Lower leg skin (tissue), 4 donors: ENCODE data around the gene GPN1. TPM values are rescaled to one million over a fixed set of nuclear protein-coding genes. Genes with fewer than 3 reads are reported as not detected.

Experiments used
- DNase-seq, 2 donors: peaks; one replicate each; pipeline ENCODE4 v3.0.0-alpha.2; 2019; ENCODE audit warnings: low spot score in 2 of 2
- H3K4me3 ChIP-seq: fragments of 200-600 bp; sonication (generic); 2 replicates; pipeline ENCODE4 v1.5.1; 2017; ENCODE audit warnings: mild to moderate bottlenecking, low read depth; ENCODE audit not compliant: poor library complexity, severe bottlenecking
- POLR2A ChIP-seq, 2 donors: fragments of 450-650 bp; IDR thresholded peaks; one replicate each; pipeline ENCODE4 v1.6.1; 2016 to 2017; ENCODE audit warnings: antibody characterized with exemption in 2 of 2, mild to moderate bottlenecking in 1 of 2, moderate library complexity in 1 of 2
- WGBS, 2 donors: methylation state at CpG; one replicate each; pipeline ENCODE4 v1.1.5; 2018; 5-methylcytosine and 5-hydroxymethylcytosine counted together
- intact Hi-C: fragments of 100-400 bp; cut with DNase I; formaldehyde crosslinking; loops from one replicate; pipeline ENCODE4 v1.15.0; 2023; ENCODE audit warnings: low total_unique reads
- total RNA-seq, 4 donors: library from RNA; depleted of rRNA; stranded (reverse); fragments of >200 nt; gene quantifications; one replicate each; pipeline ENCODE4 v1.1.0, GENCODE V29; 2016
- TF ChIP-seq, protein P1 (sequence below), 3 donors: fragments of 450-650 bp; IDR thresholded peaks; one replicate each; pipeline ENCODE4 v1.5.1; 2016; ENCODE audit warnings: antibody characterized with exemption in 3 of 3, mild to moderate bottlenecking in 3 of 3, moderate library complexity in 2 of 3

GPN1 gene
- total RNA-seq, 4 donors from 2014 or later, result 15.3 to 23.2 (median 21.2) TPM

DNA sequence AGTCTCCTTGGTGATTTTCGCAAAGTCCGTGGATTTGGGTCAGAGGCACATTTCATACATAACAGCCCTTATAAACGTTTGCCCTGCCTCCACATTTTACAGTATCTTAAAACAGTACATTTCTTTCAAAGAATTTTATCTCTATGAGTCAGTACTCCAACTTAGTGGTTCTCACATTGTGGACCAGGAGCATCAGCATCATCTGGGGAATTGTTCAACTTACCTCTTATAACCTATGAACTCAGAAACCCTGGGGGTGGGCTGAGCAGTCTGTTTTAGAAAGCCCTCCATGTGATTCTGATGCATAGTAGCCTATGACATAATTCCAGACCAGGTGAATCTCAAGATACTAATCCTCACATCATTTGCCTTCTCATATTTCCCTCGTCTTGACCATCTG is 22.2 kb downstream of the GPN1 start:
- 76% methylated on average over 4 of the region's 4 CpGs for WGBS, 2 donors
- TF ChIP-seq, protein P1, sequence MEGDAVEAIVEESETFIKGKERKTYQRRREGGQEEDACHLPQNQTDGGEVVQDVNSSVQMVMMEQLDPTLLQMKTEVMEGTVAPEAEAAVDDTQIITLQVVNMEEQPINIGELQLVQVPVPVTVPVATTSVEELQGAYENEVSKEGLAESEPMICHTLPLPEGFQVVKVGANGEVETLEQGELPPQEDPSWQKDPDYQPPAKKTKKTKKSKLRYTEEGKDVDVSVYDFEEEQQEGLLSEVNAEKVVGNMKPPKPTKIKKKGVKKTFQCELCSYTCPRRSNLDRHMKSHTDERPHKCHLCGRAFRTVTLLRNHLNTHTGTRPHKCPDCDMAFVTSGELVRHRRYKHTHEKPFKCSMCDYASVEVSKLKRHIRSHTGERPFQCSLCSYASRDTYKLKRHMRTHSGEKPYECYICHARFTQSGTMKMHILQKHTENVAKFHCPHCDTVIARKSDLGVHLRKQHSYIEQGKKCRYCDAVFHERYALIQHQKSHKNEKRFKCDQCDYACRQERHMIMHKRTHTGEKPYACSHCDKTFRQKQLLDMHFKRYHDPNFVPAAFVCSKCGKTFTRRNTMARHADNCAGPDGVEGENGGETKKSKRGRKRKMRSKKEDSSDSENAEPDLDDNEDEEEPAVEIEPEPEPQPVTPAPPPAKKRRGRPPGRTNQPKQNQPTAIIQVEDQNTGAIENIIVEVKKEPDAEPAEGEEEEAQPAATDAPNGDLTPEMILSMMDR (IDR thresholded peaks at IDR 0.05), result no peak
- TF ChIP-seq POLR2A (IDR thresholded peaks at IDR 0.05), result no peak
- no peak for DNase-seq
- H3K4me3 ChIP-seq, result no peak overlapping the region
- intact Hi-C loops, result no loop called here

DNA sequence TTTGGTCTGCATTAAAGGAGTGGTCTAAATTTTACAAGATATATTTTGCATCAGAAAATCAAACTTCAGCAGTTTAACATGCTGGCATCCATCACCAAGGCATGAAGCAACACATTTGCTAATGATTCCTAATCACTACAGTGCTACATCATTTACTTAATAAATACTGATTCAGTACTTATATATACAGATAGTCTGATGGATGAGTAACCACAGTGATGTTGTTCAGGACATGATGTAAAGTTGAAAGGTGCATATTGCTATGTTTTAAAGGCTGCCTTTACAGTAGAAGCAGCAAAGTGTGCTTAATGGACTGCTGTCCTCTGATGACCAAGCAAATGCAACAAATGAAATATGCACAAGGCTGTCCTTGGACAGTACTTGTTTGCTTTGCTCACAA is 23.5 kb downstream of the GPN1 start:
- intact Hi-C loops, result no loop called here
- TF ChIP-seq, protein P1 (IDR thresholded peaks at IDR 0.05), result no peak
- no peak for TF ChIP-seq POLR2A (IDR thresholded peaks at IDR 0.05)

DNA sequence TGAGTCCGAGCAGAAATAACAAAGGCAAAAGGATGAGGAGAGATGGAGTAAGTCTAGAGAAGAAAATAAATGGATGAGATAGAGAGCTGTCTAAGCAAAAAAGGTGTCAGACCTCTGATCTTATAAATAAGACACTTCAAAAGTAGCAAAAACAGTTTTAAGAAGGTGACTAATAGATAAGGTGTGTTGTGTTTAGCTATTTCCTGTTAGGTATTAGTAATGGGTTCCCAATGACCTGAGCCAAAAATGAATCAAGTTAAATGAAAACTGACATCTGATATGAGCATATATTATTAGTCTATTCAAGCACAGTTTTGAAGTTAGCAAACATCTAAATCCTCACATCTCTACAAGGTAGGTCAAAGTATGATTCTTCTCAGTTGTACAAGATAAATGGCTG is 23.9 kb downstream of the GPN1 start:
- 88 to 89% methylated on average over 1 of the region's 1 CpG for WGBS, 2 donors
- intact Hi-C loops, result no loop called here
- H3K4me3 ChIP-seq, result no peak overlapping the region
- no peak for DNase-seq
- TF ChIP-seq, protein P1 (IDR thresholded peaks at IDR 0.05), result no peak
- TF ChIP-seq POLR2A (IDR thresholded peaks at IDR 0.05), result no peak

More for the DNA sequence above, 23.5 kb downstream of the GPN1 start:
- H3K4me3 ChIP-seq, result no peak overlapping the region
- no peak for DNase-seq

DNA sequence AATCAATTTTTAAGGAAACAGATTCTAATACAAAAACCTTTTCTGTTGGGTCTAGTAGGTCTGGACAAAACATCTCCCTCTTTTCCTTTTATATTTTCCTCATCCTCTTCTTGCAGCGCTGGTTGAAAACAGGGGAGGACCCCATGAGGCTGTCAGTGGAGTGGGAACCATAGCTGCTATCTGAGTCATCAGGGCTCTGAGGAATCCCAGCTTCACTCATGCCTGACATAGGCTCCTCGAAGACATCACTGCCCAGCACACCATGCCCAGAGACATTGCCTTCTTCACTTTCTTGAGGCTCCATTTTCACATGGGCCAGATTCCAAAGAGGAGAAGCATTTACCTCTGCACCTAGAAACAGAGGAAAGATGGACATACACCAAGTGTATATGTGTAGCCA is 24.5 kb downstream of the GPN1 start:
- intact Hi-C loops, result no loop called here
- H3K4me3 ChIP-seq, result no peak overlapping the region
- 96 to 97% methylated on average over 2 of the region's 2 CpGs for WGBS, 2 donors
- no peak for DNase-seq
- no peak for TF ChIP-seq POLR2A (IDR thresholded peaks at IDR 0.05)
- TF ChIP-seq, protein P1 (IDR thresholded peaks at IDR 0.05), result no peak

GRCh38 chr2:27655155-27655951 is 26.5 kb downstream of the GPN1 start:
- intact Hi-C loops, result no loop called here
- no peak for DNase-seq
- TF ChIP-seq POLR2A (IDR thresholded peaks at IDR 0.05), result no peak
- TF ChIP-seq, protein P1 (IDR thresholded peaks at IDR 0.05), result no peak
- WGBS, 2 donors, result 88 to 90% methylated on average over 7 of the region's 7 CpGs
- no peak overlapping the region for H3K4me3 ChIP-seq

DNA sequence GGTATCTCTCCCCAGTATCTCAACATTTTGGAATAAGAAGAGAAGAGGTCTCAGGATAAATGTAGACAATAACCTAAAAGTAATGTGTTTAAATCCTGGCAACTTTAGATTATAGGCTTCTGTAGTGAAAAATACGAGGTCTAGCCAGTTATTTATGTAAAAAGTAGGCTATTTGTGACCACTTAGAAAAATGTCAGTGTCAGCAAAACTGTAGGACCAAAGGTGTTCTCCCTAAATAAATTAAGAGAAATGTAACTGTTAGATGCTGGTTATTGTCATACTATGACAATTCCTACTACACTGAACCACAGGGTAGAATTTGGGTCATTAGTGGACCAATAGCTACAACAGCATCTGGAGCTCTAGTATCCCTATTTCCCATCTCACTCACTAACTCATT is 32.5 kb downstream of the GPN1 start:
- TF ChIP-seq, protein P1 (IDR thresholded peaks at IDR 0.05), result no peak
- no peak for TF ChIP-seq POLR2A (IDR thresholded peaks at IDR 0.05)
- H3K4me3 ChIP-seq, result no peak overlapping the region
- 95 to 96% methylated on average over 1 of the region's 1 CpG for WGBS, 2 donors
- no peak for DNase-seq
- intact Hi-C loops, result no loop called here
